ENCODE measurements around the gene NDST4. TPM values are rescaled to one million over a fixed set of nuclear protein-coding genes. Genes with fewer than 3 reads are reported as not detected.

Gene NDST4
- total RNA-seq, 3 donors from 2014 or later (not counting 1 experiment from before 2014, with no cell fraction given), result not detected

GRCh38 chr4:114945616-114946015, 167.8 kb downstream of the NDST4 start:
- Histone ChIP-seq H3K4me3 (ENCODE audit: low read length) (no peak overlapping the region), H3K4me1 (ENCODE audit: control insufficient read depth, insufficient read depth, low read length) (no peaks in the 10 kb centered on the region), H3K27me3 (ENCODE audit: control insufficient read depth, insufficient read depth, low read length) (no peaks in the 10 kb centered on the region), H3K36me3 (ENCODE audit: control insufficient read depth, insufficient read depth, low read length) (no peaks in the 10 kb centered on the region), H3K9me3 (ENCODE audit: control insufficient read depth, insufficient read depth, low read length) (no peaks in the 10 kb centered on the region), H3K27ac (ENCODE audit: low read length) (no peak overlapping the region)
- DNase-seq (no peak), ATAC-seq (no peak)
- WGBS (ENCODE audit: insufficient coverage), result no CpG with 5 or more reads among the region's 1 CpG
- Mint-ChIP-seq H3K27me3 (ENCODE audit: low read depth in 2 of 2) (no peaks in the 10 kb centered on the region), H3K27ac (no peak overlapping the region), H3K4me1 (no peaks in the 10 kb centered on the region), H3K4me3 (no peak overlapping the region), H3K36me3 (peaks cover 13% of the 10 kb centered on the region), H3K9me3 (peaks cover 14 to 23% of the 10 kb centered on the region in 2 donors)
- intact Hi-C loops (cut with micrococcal nuclease), result no loop called here
- no peak for TF ChIP-seq CTCF (IDR thresholded peaks at IDR 0.05)

DNA sequence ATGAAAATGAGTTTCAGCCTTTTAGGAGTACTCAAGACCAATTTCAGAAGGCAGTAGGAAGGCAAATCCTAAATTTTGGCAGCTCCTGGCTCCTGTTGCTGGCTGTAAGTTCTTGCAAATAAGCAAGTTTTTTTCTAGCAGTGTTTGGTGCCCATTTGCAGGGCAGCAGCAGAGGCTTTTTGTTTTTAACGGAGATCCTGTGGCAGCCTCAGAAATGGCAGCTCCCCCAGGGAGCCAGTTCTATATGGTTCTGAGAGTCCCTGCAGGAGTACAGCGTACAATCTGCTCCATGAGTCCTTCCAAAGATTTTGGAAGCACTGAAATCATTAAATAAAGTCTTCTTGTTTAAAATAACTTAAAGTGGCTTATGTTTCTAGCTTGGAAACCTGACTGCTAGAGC, 171.9 kb downstream of the NDST4 start:
- intact Hi-C loops (cut with micrococcal nuclease), result no loop called here
- H3K4me3 ChIP-seq (ENCODE audit: low read length), result no peak overlapping the region
- Mint-ChIP-seq H3K27me3 (ENCODE audit: low read depth in 2 of 2) (no peaks in the 10 kb centered on the region), H3K4me3 (no peak overlapping the region), H3K9me3 (peaks cover 15 to 17% of the 10 kb centered on the region in 2 donors), H3K27ac (no peak overlapping the region), H3K36me3 (peaks cover 6% of the 10 kb centered on the region), H3K4me1 (no peaks in the 10 kb centered on the region)
- 86% methylated on average over 2 of the region's 2 CpGs for WGBS (ENCODE audit: insufficient coverage)
- no peaks in the 10 kb centered on the region for H3K9me3 ChIP-seq (ENCODE audit: control insufficient read depth, insufficient read depth, low read length)
- ATAC-seq (no peak), DNase-seq (no peak)
- H3K36me3 ChIP-seq (ENCODE audit: control insufficient read depth, insufficient read depth, low read length), result no peaks in the 10 kb centered on the region
- H3K4me1 ChIP-seq (ENCODE audit: control insufficient read depth, insufficient read depth, low read length), result no peaks in the 10 kb centered on the region
- no peak for TF ChIP-seq CTCF (IDR thresholded peaks at IDR 0.05)
- no peaks in the 10 kb centered on the region for H3K27me3 ChIP-seq (ENCODE audit: control insufficient read depth, insufficient read depth, low read length)
- H3K27ac ChIP-seq (ENCODE audit: low read length), result no peak overlapping the region

- no peak overlapping the region for H3K4me3 ChIP-seq (ENCODE audit: low read length)
- intact Hi-C loops (cut with micrococcal nuclease), result no loop called here
- Mint-ChIP-seq H3K27ac (no peak overlapping the region), H3K4me1 (no peaks in the 10 kb centered on the region), H3K27me3 (ENCODE audit: low read depth in 2 of 2) (no peaks in the 10 kb centered on the region), H3K36me3 (no peaks in the 10 kb centered on the region), H3K4me3 (no peak overlapping the region), H3K9me3 (peaks cover 13% of the 10 kb centered on the region in 2 donors)
- no peaks in the 10 kb centered on the region for H3K4me1 ChIP-seq (ENCODE audit: control insufficient read depth, insufficient read depth, low read length)
- WGBS (ENCODE audit: insufficient coverage), result 80% methylated on average over 1 of the region's 2 CpGs
- no peak overlapping the region for H3K27ac ChIP-seq (ENCODE audit: low read length)
- no peaks in the 10 kb centered on the region for H3K9me3 ChIP-seq (ENCODE audit: control insufficient read depth, insufficient read depth, low read length)
- no peak for ATAC-seq
- H3K36me3 ChIP-seq (ENCODE audit: control insufficient read depth, insufficient read depth, low read length), result no peaks in the 10 kb centered on the region
- TF ChIP-seq CTCF (IDR thresholded peaks at IDR 0.05), result no peak
- no peak for DNase-seq
- H3K27me3 ChIP-seq (ENCODE audit: control insufficient read depth, insufficient read depth, low read length), result no peaks in the 10 kb centered on the region
Measured at GRCh38 chr4:114927881-114928280, 185.5 kb downstream of the NDST4 start.

DNA sequence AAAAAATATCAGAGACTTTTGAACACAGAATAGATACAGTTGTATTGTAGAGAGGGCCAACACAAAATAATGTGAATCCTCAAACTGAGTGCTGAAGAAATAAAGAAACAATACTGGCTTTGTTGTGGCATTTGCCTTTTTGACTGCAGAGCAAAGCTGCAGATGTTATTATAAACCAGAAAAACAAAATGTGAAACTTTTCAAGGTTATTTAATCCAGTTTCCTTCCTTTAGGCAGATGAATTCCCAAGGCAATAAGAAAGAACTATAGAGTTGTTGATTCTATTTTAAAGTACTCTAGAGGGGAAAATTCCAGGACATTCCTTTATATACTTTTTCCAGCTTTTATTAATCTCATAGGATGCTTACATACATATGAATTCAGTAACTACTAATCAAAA, 186.8 kb downstream of the NDST4 start:
- Mint-ChIP-seq H3K36me3 (no peaks in the 10 kb centered on the region), H3K9me3 (peaks cover 14 to 16% of the 10 kb centered on the region in 2 donors), H3K4me1 (no peaks in the 10 kb centered on the region), H3K4me3 (no peak overlapping the region), H3K27me3 (ENCODE audit: low read depth in 2 of 2) (no peaks in the 10 kb centered on the region), H3K27ac (no peak overlapping the region)
- intact Hi-C loops (cut with micrococcal nuclease), result no loop called here
- Histone ChIP-seq H3K27me3 (ENCODE audit: control insufficient read depth, insufficient read depth, low read length) (no peaks in the 10 kb centered on the region), H3K27ac (ENCODE audit: low read length) (no peak overlapping the region), H3K36me3 (ENCODE audit: control insufficient read depth, insufficient read depth, low read length) (no peaks in the 10 kb centered on the region), H3K9me3 (ENCODE audit: control insufficient read depth, insufficient read depth, low read length) (no peaks in the 10 kb centered on the region), H3K4me1 (ENCODE audit: control insufficient read depth, insufficient read depth, low read length) (no peaks in the 10 kb centered on the region), H3K4me3 (ENCODE audit: low read length) (no peak overlapping the region)
- no peak for TF ChIP-seq CTCF (IDR thresholded peaks at IDR 0.05)
- ATAC-seq (no peak), DNase-seq (no peak)

Measured in natural killer cell (primary cell).